Measurements from ENCODE around the gene DUSP16. TPM values are rescaled to one million over a fixed set of nuclear protein-coding genes. Genes with fewer than 3 reads are reported as not detected.

DUSP16 gene
- total RNA-seq, 4 donors from 2014 or later = 15.3 to 29.0 (median 25.0) TPM

GRCh38 chr12:12499909-12500604, 62.6 kb downstream of the DUSP16 start:
- no peak overlapping the region for H3K4me3 ChIP-seq (ENCODE audit: low read depth, poor library complexity, severe bottlenecking)
- TF ChIP-seq CTCF (IDR thresholded peaks at IDR 0.05) (no peak), POLR2A (IDR thresholded peaks at IDR 0.05) (no peak)
- DNase-seq (ENCODE audit: low spot score in 2 of 2) = no peak
- WGBS, 2 donors = 86% methylated on average over 5 of the region's 5 CpGs
- intact Hi-C loops (cut with DNase I; ENCODE audit: low total_unique reads) = no loop called here

GRCh38 chr12:12498210-12498609, 64.5 kb downstream of the DUSP16 start:
- H3K4me3 ChIP-seq (ENCODE audit: low read depth, poor library complexity, severe bottlenecking) = no peak overlapping the region
- TF ChIP-seq CTCF (IDR thresholded peaks at IDR 0.05) (no peak), POLR2A (IDR thresholded peaks at IDR 0.05) (no peak)
- intact Hi-C loops (cut with DNase I; ENCODE audit: low total_unique reads) = no loop called here
- no peak for DNase-seq (ENCODE audit: low spot score in 2 of 2)
- 95 to 97% methylated on average over 4 of the region's 4 CpGs for WGBS, 2 donors

- WGBS, 2 donors = 85 to 96% methylated on average over 1 of the region's 1 CpG
- TF ChIP-seq POLR2A (IDR thresholded peaks at IDR 0.05) = no peak
- TF ChIP-seq CTCF (IDR thresholded peaks at IDR 0.05) = no peak
- no peak for DNase-seq (ENCODE audit: low spot score in 2 of 2)
- intact Hi-C loops (cut with DNase I; ENCODE audit: low total_unique reads) = no loop called here
- no peak overlapping the region for H3K4me3 ChIP-seq (ENCODE audit: low read depth, poor library complexity, severe bottlenecking)
Measured at GRCh38 chr12:12495536-12495935, 67.1 kb downstream of the DUSP16 start.

GRCh38 chr12:12492547-12492946, 70.1 kb downstream of the DUSP16 start:
- 90 to 91% methylated on average over 5 of the region's 5 CpGs for WGBS, 2 donors
- intact Hi-C loops (cut with DNase I; ENCODE audit: low total_unique reads) = no loop called here
- no peak for TF ChIP-seq CTCF (IDR thresholded peaks at IDR 0.05)
- no peak for TF ChIP-seq POLR2A (IDR thresholded peaks at IDR 0.05)
- no peak overlapping the region for H3K4me3 ChIP-seq (ENCODE audit: low read depth, poor library complexity, severe bottlenecking)
- no peak for DNase-seq (ENCODE audit: low spot score in 2 of 2)

- intact Hi-C loops (cut with DNase I; ENCODE audit: low total_unique reads) = no loop called here
- no peak for DNase-seq (ENCODE audit: low spot score in 2 of 2)
Measured at GRCh38 chr12:12491606-12492005, 71.1 kb downstream of the DUSP16 start.

More at GRCh38 chr12:12491606-12492005, 71.1 kb downstream of the DUSP16 start:
- H3K4me3 ChIP-seq (ENCODE audit: low read depth, poor library complexity, severe bottlenecking) = no peak overlapping the region
- TF ChIP-seq CTCF (IDR thresholded peaks at IDR 0.05) = no peak
- no peak for TF ChIP-seq POLR2A (IDR thresholded peaks at IDR 0.05)

Measured in lower leg skin (tissue), 4 donors.